Activated CD4-positive, alpha-beta memory T cell treated with anti-CD3 and anti-CD28 coated beads for 36 hours (primary cell): ENCODE measurements around the gene ACOX1. TPM values are rescaled to one million over a fixed set of nuclear protein-coding genes. Genes with fewer than 3 reads are reported as not detected.
"Not testable (repeated sequence)": the region's sequence is repeated elsewhere in the genome, so short reads cannot be mapped to it uniquely, and the experiment has no call there.

Experiments used
- CTCF ChIA-PET: fragments of 350-600 bp; sonication (Branson Sonifier 250); formaldehyde crosslinking; loops from one replicate; lab custom pipeline; 2021; ENCODE audit warnings: antibody characterized with exemption, inconsistent platforms; lab: Charles Lee
- POLR2A ChIA-PET: fragments of 350-600 bp; sonication (Branson Sonifier 250); formaldehyde crosslinking; loops from one replicate; lab custom pipeline; 2021; ENCODE audit warnings: antibody characterized with exemption; lab: Charles Lee
- DNase-seq: peaks from one replicate; pipeline ENCODE4 v3.0.0-alpha.2; 2020
- H3K27ac Mint-ChIP-seq: one replicate; pipeline ENCODE4 v1.8.0; 2021; ENCODE audit warnings: mixed read lengths
- H3K27me3 Mint-ChIP-seq: one replicate; pipeline ENCODE4 v1.8.0; 2021; ENCODE audit warnings: mixed read lengths
- H3K36me3 Mint-ChIP-seq: one replicate; pipeline ENCODE4 v1.8.0; 2021; ENCODE audit warnings: mixed read lengths
- H3K4me1 Mint-ChIP-seq: one replicate; pipeline ENCODE4 v1.8.0; 2021; ENCODE audit warnings: low read depth, mixed read lengths
- H3K4me3 Mint-ChIP-seq: one replicate; pipeline ENCODE4 v1.8.0; 2021; ENCODE audit warnings: mild to moderate bottlenecking, mixed read lengths
- H3K9me3 Mint-ChIP-seq: one replicate; pipeline ENCODE4 v1.8.0; 2021; ENCODE audit warnings: mixed read lengths
- intact Hi-C: fragments of 100-400 bp; cut with micrococcal nuclease; formaldehyde crosslinking; loops from one replicate; pipeline ENCODE4 v1.15.1; 2023
- total RNA-seq, 2 experiments: library from RNA; stranded (reverse); gene quantifications; one replicate each; pipeline ENCODE4 v1.2.3, GENCODE V29; 2021

The ACOX1 gene
- total RNA-seq, 2 experiments from 2014 or later, result 34.0 to 35.1 TPM

GRCh38 chr17:75975757-75976174 lies 3.2 kb downstream of the ACOX1 start:
- peaks cover 8% of the 10 kb centered on the region for H3K36me3 Mint-ChIP-seq
- POLR2A ChIA-PET, result no interaction called here
- H3K9me3 Mint-ChIP-seq, result no peaks in the 10 kb centered on the region
- H3K27ac Mint-ChIP-seq, result no peak overlapping the region
- H3K4me3 Mint-ChIP-seq, result no peak overlapping the region
- intact Hi-C loops, result no loop called here
- CTCF ChIA-PET, result interaction anchor here (1.1 to 1.3 kb wide), 2 partner anchors 24 to 38 kb away, joined by 3 to 4 read pairs; no protein-coding TSS in a partner anchor
- no peaks in the 10 kb centered on the region for H3K27me3 Mint-ChIP-seq
- DNase-seq, result no peak
- peaks cover 39% of the 10 kb centered on the region for H3K4me1 Mint-ChIP-seq

- H3K27me3 Mint-ChIP-seq, H3K4me3 Mint-ChIP-seq, H3K36me3 Mint-ChIP-seq, H3K27ac Mint-ChIP-seq, POLR2A ChIA-PET, DNase-seq, H3K9me3 Mint-ChIP-seq, intact Hi-C loops: not testable (repeated sequence)
- CTCF ChIA-PET, result interaction anchor here (1.1 to 1.3 kb wide), 2 partner anchors 25 to 39 kb away, joined by 3 to 4 read pairs; no protein-coding TSS in a partner anchor
- peaks cover 34% of the 10 kb centered on the region for H3K4me1 Mint-ChIP-seq
Observed at GRCh38 chr17:75975187-75975586, 3.8 kb downstream of the ACOX1 start.

GRCh38 chr17:75970626-75971025 lies 8.3 kb downstream of the ACOX1 start:
- H3K9me3 Mint-ChIP-seq, result no peaks in the 10 kb centered on the region
- no peak for DNase-seq
- H3K4me1 Mint-ChIP-seq, result peaks cover 10% of the 10 kb centered on the region
- intact Hi-C loops, result no loop called here
- no peaks in the 10 kb centered on the region for H3K27me3 Mint-ChIP-seq
- ChIA-PET POLR2A (no interaction called here), CTCF (no interaction called here)
- H3K4me3 Mint-ChIP-seq, result no peak overlapping the region
- H3K36me3 Mint-ChIP-seq, result peaks cover 3% of the 10 kb centered on the region
- H3K27ac Mint-ChIP-seq, result no peak overlapping the region

- Mint-ChIP-seq H3K36me3 (peaks cover 3% of the 10 kb centered on the region), H3K27ac (no peak overlapping the region), H3K4me3 (no peak overlapping the region), H3K4me1 (peaks cover 9% of the 10 kb centered on the region), H3K9me3 (no peaks in the 10 kb centered on the region), H3K27me3 (no peaks in the 10 kb centered on the region)
- ChIA-PET CTCF (no interaction called here), POLR2A (no interaction called here)
- DNase-seq, result no peak
- intact Hi-C loops, result no loop called here
Observed at GRCh38 chr17:75970011-75970523, 8.9 kb downstream of the ACOX1 start.

GRCh38 chr17:75969044-75969443 lies 9.9 kb downstream of the ACOX1 start:
- intact Hi-C loops, POLR2A ChIA-PET, H3K27me3 Mint-ChIP-seq, DNase-seq, H3K9me3 Mint-ChIP-seq, H3K36me3 Mint-ChIP-seq, H3K4me1 Mint-ChIP-seq, H3K4me3 Mint-ChIP-seq, H3K27ac Mint-ChIP-seq: not testable (repeated sequence)
- CTCF ChIA-PET, result interaction anchor here (0.6 kb wide), 1 partner anchor 44 kb away, joined by 3 read pairs; no protein-coding TSS in a partner anchor

- intact Hi-C loops, result no loop called here
- no peak overlapping the region for H3K4me3 Mint-ChIP-seq
- POLR2A ChIA-PET, result no interaction called here
Observed at GRCh38 chr17:75965468-75965867, 13.5 kb downstream of the ACOX1 start.

GRCh38 chr17:75959839-75960511 lies 19.0 kb downstream of the ACOX1 start:
- Mint-ChIP-seq H3K4me1 (no peaks in the 10 kb centered on the region), H3K4me3 (no peak overlapping the region), H3K36me3 (peaks cover 15% of the 10 kb centered on the region), H3K9me3 (no peaks in the 10 kb centered on the region), H3K27me3 (no peaks in the 10 kb centered on the region), H3K27ac (no peak overlapping the region)
- CTCF ChIA-PET, result interaction anchor here (1.5 kb wide), 1 partner anchor 54 kb away, joined by 4 read pairs; no protein-coding TSS in a partner anchor
- intact Hi-C loops, result no loop called here
- DNase-seq, result no peak
- POLR2A ChIA-PET, result interaction anchor here (0.5 kb wide), 1 partner anchor 13 kb away, joined by 3 read pairs; no protein-coding TSS in a partner anchor

More at GRCh38 chr17:75965468-75965867, 13.5 kb downstream of the ACOX1 start:
- no peak for DNase-seq
- Mint-ChIP-seq H3K9me3 (no peaks in the 10 kb centered on the region), H3K36me3 (peaks cover 2% of the 10 kb centered on the region), H3K27ac (no peak overlapping the region), H3K27me3 (no peaks in the 10 kb centered on the region), H3K4me1 (peaks cover 2% of the 10 kb centered on the region)
- CTCF ChIA-PET, result interaction anchor here (0.9 to 1.8 kb wide), 3 partner anchors 13 to 49 kb away, joined by 3 to 6 read pairs (median 4); partner anchors contain the start of genes ACOX1 and TEN1

- H3K9me3 Mint-ChIP-seq, result no peaks in the 10 kb centered on the region
- ChIA-PET CTCF (interaction anchor here (0.8 to 1.5 kb wide), 2 partner anchors 11 to 54 kb away, joined by 4 read pairs; no protein-coding TSS in a partner anchor), POLR2A (interaction anchor here (0.5 kb wide), 1 partner anchor 13 kb away, joined by 3 read pairs; no protein-coding TSS in a partner anchor)
- H3K4me3 Mint-ChIP-seq, result no peak overlapping the region
- no peaks in the 10 kb centered on the region for H3K4me1 Mint-ChIP-seq
- intact Hi-C loops, result no loop called here
- no peak overlapping the region for H3K27ac Mint-ChIP-seq
- DNase-seq, result no peak
- peaks cover 15% of the 10 kb centered on the region for H3K36me3 Mint-ChIP-seq
- no peaks in the 10 kb centered on the region for H3K27me3 Mint-ChIP-seq
Observed at GRCh38 chr17:75959051-75959838, 19.7 kb downstream of the ACOX1 start.

- Mint-ChIP-seq H3K9me3 (no peaks in the 10 kb centered on the region), H3K4me1 (no peaks in the 10 kb centered on the region), H3K4me3 (no peak overlapping the region), H3K27me3 (no peaks in the 10 kb centered on the region), H3K36me3 (peaks cover 22% of the 10 kb centered on the region), H3K27ac (no peak overlapping the region)
- ChIA-PET POLR2A (no interaction called here), CTCF (no interaction called here)
- no peak for DNase-seq
- intact Hi-C loops, result no loop called here
Observed at GRCh38 chr17:75950855-75951554, 28.0 kb downstream of the ACOX1 start.

GRCh38 chr17:75950421-75950820 lies 28.5 kb downstream of the ACOX1 start:
- H3K27ac Mint-ChIP-seq, result no peak overlapping the region
- CTCF ChIA-PET, result no interaction called here

GRCh38 chr17:75945211-75945610 lies 33.8 kb downstream of the ACOX1 start:
- no peak overlapping the region for H3K27ac Mint-ChIP-seq
- peaks cover 12% of the 10 kb centered on the region for H3K4me1 Mint-ChIP-seq
- ChIA-PET CTCF (interaction anchor here (1.1 to 1.6 kb wide), 2 partner anchors 69 to 84 kb away, joined by 4 read pairs; no protein-coding TSS in a partner anchor), POLR2A (no interaction called here)
- H3K4me3 Mint-ChIP-seq, result no peak overlapping the region
- intact Hi-C loops, result no loop called here
- no peaks in the 10 kb centered on the region for H3K27me3 Mint-ChIP-seq
- no peak for DNase-seq
- peaks cover 7% of the 10 kb centered on the region for H3K36me3 Mint-ChIP-seq
- no peaks in the 10 kb centered on the region for H3K9me3 Mint-ChIP-seq

More at GRCh38 chr17:75950421-75950820, 28.5 kb downstream of the ACOX1 start:
- Mint-ChIP-seq H3K4me1 (no peaks in the 10 kb centered on the region), H3K9me3 (no peaks in the 10 kb centered on the region), H3K36me3 (peaks cover 18% of the 10 kb centered on the region), H3K27me3 (no peaks in the 10 kb centered on the region), H3K4me3 (no peak overlapping the region)
- no peak for DNase-seq
- intact Hi-C loops, result no loop called here
- POLR2A ChIA-PET, result no interaction called here
